NCI-H526 treated with DMSO at 0.1 percent for 48 hours (cell line): Measurements from ENCODE around the gene ACER3.
A peak's percentile ranks its signal among the peaks of the same experiment; 100 is the strongest.
"Not testable (repeated sequence)": the region's sequence is repeated elsewhere in the genome, so short reads cannot be mapped to it uniquely, and the experiment has no call there.

Source experiments
- DNase-seq: peaks from one replicate; lab custom pipeline; 2025; lab: John Stamatoyannopoulos, UW

The ACER3 gene

DNA sequence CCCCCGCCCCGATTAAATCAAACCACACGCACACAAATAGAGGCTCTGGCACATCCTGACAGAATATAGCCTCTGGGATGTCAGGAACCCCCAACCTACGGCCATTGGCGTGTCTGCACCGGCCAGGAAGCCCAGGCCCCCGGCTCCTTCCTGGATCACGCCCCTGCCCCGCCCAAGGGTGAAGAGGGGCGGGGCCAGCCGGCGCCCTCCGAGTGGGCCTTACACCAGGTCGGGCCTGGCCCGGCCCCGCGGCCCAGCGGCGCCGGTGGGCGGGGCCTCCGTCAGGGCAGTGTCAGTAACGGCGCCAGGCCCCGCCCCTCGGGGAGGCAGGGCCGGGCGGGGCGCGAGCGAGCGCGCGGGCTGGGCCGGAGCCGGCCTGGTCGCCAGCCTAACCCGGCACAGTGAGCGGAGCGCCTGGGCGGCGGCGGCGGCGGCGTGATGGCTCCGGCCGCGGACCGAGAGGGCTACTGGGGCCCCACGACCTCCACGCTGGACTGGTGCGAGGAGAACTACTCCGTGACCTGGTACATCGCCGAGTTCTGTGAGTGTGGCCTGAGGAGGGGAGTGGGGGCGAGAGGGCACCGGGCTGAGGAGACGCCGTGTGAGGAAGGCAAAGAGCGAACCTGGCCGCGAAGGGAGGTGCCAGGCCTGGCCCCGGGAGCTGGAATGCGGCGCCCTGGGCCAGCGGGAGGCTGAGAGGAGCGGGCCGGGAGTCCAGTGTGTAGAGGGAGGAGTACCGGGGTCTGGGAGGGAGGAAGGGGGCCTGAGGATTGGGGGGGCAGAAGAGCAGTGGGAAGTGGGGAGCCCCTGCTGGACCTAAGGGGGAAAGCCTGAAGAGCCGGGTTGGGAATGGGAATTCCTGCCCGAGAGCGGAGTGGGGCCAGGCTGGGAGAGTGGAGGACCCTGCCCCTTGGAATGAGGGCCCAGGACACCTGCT lies at the start of gene ACER3:
Gene ACER3, plus strand, starts transcription at position 380 of the 937 bp plus-strand sequence. Its CDS starts 59 bp downstream, at position 439.
- DNase-seq, result peak; percentile 88

DNA sequence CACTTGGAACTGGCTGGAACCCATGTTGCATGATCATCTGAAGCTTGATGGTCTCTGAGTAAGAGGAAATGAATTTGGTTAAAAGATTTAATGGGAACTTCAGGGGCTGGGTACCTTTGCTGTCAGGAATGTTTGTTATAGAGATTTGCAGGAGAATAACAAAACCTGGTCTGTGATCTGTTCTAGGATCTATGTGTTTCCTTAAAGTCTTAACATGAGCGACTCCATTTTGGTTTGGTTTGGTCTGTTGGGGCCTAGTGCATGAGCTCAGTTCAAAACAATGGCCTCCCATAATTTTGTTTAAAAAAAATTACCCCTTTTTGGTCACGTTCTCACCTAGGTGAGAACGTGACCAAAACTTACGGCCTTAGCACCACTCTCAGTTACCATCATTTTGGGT lies 49.5 kb upstream of the ACER3 start:
- no peak for DNase-seq

DNA sequence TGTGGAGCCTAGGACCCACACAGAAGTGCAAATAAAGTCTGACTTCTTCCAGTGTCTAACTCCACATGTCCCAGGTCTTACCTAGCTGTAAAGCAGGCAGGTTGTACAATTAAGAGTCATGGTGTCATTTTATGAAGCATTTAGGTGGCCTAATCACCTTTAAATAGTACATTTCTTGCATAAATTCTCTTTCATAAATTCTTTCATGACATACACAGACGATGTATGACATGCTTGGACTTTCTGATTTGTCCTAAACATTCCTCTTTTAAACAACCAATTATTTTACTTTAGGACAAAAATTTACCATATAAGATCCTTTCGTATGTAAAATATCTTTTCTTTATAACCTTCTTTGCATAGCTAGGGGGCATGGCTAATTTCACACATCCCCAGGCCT lies 46.3 kb upstream of the ACER3 start:
- no peak for DNase-seq

DNA sequence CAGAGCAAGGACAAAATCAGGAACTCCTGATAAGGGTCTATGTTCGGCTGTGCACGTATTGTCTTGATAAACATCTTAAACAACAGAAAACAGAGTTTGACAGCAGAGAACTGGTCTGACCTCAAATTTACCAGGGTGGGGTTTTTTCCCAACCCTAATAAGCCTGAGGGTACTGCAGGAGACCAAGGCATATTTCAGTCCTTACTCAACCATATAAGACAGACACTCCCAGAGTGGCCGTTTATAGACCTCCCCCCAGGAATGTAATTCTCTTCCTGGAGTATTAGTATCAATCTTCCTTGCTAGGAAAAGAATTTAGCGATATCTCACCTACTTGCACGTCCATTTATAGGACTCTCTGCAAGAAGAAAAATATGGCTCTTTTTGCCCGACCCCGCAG lies 45.0 kb upstream of the ACER3 start:
- DNase-seq, result not testable (repeated sequence)

DNA sequence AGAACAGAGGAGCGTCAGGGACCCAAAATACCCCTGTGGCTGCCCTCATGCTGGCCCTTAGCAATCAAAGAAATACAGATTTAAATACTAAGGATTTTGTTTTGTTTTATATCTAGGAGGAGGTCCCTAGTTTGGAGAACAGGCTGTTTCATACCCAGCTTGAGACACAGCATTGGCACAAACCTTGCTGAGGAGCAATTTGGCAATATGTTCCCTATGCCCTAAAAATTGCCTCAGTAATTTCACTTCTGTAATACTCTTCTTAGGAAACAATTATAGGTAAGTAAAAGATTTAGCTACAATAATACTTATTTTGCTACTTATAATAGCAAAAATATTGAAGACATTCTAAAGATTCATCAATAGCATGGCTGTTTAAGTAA lies 40.5 kb upstream of the ACER3 start:
- DNase-seq, result no peak

DNA sequence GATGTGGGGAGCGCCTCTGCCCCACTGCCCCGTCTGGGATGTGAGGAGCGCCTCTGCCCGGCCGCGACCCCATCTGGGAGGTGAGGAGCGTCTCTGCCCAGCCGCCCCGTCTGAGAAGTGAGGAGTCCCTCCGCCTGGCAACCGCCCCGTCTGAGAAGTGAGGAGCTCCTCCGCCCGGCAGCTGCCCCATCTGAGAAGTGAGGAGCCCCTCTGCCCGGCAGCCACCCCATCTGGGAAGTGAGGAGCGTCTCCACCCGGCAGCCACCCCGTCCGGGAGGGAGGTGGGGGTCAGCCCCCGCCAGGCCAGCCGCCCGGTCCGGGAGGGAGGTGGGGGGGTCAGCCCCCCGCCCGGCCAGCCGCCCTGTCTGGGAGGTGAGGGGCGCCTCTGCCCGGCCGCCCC lies 39.3 kb upstream of the ACER3 start:
- not testable (repeated sequence) for DNase-seq

DNA sequence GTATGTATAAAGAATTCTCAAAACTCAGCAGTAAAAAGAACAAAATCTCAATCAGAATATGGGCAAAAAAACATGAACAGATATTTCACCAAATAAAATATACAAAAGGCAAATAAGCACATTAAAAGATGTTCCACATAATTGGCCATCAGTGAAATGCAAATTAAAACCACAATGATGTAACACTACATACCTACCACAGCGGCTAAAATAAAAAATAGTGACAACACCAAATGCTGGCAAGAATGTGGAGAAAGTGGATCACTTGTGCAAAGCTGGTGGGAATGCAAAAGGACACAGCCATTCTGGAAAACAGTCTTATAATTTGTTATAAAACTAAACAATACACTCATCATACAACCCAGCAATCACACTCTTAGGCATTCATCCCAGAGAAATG lies 38.3 kb upstream of the ACER3 start:
- no peak for DNase-seq

DNA sequence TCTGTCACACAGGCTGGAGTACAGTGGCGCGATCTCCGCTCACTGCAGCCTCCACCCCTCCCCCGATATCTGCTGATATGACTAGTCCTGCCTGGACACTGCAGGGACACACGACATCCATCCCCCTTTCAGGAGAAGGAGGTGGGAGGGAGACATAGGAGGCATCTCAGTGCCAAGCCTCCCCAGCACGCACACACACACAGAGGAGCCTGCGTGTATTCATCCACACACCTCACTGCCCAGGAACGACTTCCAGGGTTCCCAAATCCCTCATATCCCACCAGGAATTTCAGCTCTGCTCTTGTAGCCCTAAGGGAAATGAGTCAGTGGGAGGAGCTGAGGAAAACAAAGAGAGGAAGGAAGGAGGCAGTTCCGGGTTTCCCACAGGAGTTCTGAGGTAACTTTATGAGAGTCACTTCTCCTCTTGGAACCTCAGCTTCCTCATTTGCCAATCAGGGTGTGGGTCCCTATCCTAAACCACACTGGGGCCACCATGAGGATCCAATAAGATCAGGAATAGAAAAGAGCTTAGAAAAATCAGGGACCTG lies 37.2 kb upstream of the ACER3 start:
- no peak for DNase-seq

DNA sequence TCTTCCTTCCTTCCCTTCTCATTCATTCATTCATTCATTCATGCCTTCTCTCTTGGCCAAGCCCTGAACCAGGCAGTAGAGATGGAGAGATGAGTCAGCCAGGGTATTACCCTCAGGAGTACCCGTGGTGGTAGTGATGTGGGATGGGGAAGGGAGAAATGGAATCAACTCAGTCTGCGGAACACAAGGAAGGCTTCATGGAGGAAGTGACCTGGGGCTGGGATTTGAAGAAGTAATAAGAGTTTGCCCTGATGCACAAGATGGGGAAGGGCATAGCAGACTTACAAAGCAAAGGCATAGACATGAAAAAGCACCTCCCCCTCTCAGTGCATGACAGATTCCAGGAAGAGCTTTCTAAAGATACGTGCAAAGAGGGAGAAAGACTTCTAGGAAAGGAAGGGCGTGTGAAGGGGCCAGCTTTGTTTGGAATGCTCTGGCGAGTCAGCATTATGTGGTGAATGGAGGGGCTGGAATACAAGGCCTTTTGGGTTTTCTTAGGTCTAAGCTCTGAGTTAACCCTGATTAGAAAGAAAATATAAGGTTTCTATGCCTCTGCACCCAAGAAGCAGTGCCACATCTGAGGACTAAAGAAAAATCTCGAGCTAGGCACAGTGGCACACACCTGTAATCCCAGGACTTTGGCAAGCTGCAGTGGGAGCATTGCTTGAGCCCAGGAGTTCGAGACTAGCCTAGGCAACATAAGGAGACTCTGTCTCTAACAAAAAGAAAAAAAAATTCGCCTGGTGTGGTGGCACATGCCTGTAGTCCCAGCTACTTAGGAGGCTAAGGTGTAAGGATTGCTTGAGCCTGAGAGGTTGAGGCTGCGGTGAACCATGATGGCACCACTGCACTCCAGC lies 36.4 kb upstream of the ACER3 start:
- DNase-seq, result no peak

DNA sequence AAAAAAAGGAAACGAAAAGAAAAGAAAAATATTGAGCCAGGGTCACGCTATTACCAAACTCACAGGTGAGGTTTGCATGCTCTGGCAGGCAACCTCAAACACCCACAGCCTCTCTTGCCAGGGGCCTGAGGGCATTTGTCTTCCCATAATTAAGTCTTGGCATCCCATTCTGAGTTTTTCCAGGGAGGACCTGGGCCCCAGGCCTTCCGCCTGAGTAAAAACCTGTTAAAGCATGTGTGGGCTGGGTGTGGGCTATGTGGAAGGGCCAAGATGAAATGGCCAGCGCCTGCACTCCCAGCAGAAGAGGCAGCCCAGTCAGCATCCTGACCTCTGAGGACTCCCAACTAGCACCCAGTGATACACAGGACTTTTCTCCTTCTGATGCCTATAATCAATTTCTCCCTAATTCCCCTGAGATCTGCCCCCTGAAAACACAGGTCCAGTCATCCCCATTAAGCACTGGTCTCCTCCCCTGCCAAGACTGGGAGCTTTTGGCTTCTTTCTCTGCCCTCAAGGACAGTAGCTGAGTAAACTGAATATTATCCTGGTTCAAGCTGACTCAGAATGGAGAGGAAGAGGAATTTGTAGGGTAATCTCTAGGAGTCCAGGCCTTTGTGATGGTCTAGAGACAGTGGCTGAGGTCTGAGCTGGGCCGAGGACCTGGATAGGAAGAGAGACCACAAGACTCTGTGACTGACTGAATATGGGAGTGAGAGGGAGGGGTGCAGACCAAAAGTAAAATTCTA lies 35.6 kb upstream of the ACER3 start:
- no peak for DNase-seq

DNA sequence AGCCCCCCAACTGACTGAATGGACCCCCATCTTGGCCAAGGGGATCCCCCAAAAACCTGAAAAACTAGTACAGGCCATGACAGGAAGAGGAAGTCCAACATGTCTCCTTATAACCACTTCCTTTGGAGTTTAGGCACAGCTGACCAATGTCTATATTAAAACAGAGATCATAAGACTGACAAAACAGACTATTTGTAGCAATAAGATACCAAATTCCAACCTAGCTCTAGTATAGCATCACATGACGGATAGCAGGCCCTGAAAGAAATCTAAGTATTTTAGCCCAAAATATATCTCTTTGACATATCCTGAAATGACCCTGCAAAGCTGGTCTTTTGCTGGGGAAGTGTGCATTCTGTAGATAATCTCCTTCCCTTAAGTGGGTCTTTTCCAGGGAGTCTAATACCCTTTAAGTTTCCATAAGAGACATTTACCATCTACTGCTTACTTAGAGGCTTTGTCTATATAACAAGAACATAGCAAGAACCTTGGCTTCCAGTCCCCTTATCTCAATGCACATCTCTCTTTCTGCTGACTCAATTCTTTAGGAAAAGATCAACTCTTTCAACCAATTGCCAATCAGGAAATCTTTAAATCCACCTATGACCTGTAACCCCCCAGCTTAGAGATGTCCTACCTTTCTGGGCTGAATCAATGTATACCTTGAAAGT lies 34.9 kb upstream of the ACER3 start:
- no peak for DNase-seq

DNA sequence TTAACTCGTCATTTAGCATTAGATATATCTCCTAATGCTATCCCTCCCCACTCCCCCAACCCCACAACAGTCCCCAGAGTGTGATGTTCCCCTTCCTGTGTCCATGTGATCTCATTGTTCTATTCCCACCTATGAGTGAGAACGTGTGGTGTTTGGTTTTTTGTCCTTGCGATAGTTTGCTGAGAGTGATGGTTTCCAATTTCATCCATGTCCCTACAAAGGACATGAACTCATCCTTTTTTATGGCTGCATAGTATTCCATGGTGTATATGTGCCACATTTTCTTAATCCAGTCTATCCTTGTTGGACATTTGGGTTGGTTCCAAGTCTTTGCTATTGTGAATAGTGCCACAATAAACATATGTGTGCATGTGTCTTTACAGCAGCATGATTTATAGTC lies 34.2 kb upstream of the ACER3 start:
- DNase-seq, result not testable (repeated sequence)

DNA sequence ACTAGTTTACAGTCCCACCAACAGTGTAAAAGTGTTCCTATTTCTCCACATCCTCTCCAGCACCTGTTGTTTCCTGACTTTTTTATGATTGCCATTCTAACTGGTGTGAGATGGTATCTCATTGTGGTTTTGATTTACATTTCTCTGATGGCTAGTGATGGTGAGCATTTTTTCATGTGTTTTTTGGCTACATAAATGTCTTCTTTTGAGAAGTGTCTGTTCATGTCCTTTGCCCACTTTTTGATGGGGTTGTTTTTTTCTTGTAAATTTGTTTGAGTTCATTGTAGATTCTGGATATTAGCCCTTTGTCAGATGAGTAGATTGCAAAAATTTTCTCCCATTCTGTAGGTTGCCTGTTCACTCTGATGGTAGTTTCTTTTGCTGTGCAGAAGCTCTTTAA lies 33.7 kb upstream of the ACER3 start:
- DNase-seq, result not testable (repeated sequence)

DNA sequence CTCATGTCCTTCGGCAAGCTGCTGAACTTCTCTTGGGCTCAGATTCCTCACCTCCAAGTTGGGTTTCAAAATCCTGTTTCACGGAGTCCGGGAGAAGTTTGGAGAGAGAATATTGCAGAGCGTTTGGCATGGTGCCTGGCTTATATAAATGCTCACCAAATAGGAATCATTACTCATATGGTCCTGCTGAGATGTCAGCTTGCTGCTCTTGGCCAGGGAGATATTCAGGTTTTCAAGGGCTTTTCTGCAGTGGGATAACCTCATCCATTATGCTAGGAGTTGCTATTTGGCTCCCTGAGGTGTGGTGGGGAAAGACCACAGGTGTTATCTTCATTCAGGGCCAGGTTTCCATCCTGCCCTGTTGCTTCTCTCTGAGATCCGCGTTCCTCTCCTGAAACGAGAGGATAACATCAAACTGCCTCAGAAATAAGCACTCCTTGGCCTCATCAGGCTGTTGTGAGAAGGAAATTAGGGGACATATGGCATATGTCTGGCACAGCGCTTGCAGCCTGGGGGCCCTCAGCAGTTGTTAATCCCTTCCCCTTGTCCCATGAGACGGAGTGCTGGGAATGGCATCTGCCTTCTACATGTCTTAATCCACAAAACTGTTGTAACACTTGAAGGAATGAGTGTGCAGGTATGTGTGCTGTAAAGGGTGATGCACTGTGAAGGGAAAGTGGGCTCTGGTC lies 29.9 kb upstream of the ACER3 start:
- no peak for DNase-seq

DNA sequence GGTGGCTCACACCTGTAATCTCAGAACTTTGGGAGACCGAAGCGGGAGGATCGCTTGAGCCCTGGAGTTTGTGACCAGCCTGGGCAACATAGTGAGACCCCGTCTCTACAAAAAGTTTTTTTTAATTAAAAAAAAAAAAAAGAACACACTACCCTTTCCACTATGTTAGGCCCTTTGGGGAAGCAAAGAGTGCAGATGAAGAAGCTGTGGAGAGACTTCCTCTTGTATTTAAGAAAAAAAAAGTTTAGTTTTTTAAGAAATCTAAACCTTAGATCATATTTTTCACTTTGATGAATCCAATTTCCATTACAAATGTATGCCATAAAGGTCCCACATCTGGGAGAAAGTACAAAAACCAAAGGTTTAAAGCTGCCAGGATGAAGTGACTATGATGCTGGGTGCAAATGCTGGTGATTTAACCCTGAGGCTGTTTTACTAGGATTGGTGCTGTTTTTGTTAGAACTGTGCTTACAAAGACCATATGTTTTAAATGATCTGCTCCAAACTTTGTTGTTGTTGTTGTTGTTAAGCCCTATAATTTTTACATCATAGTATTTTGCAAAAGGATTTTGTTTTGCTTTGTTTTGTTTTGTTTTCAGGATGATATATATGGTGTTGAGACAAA lies 28.9 kb upstream of the ACER3 start:
- DNase-seq, result no peak

DNA sequence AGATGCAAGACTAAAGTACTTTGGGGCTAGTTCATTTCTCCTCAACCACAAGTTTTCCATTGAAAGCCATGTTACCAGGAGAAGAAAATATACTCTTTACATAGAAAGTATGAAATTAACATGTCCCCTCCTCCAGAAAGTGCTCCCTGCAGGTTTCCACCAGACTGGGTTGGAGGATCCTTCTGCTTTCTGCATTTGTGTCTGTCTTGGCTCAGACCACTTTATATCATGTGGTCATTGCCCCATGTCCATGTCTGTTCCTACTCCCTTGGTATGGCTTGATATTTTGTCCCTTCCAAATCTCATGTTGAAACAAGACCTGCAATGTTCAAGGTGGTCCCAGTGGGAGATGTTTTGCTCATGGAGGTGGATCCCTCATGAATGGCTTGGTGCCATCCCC lies 28.4 kb upstream of the ACER3 start:
- no peak for DNase-seq

DNA sequence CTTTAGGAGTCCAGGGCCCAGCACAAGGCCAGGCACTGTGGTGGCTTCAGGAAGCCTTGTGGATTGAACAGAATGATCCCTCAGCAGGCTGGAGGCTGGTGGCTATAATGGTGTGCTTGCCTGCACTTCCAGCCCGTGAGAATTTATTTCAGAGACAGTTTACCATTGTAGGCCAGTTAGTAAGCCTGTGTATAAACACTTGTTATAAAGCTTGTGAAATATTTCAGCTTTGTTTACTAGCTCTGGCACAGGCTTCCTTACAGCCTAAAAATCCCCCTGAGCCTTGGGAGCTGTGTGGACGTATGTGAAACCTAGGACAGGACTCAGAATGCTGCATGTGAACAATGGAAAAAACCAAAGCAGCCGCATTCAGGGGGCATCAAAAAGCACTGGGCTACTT lies 26.6 kb upstream of the ACER3 start:
- no peak for DNase-seq

DNA sequence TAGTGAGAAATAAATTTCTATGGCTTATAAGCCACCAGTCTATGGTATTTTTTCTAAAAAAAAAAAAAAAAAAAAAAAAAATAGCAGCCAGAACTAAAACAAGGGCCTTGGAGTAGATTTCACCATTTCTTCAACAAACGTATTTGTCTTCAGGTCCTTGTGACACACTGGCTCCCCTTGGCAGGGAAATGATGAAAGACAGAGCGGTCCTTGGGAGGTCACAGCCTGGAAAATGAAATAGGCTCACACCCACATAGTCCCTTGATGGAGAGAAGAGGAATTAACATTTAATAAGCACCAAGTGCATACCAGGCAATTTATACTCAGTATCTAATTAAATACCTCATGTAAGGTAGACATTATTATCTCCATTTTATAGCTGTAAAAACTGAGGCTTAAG lies 25.7 kb upstream of the ACER3 start:
- no peak for DNase-seq

DNA sequence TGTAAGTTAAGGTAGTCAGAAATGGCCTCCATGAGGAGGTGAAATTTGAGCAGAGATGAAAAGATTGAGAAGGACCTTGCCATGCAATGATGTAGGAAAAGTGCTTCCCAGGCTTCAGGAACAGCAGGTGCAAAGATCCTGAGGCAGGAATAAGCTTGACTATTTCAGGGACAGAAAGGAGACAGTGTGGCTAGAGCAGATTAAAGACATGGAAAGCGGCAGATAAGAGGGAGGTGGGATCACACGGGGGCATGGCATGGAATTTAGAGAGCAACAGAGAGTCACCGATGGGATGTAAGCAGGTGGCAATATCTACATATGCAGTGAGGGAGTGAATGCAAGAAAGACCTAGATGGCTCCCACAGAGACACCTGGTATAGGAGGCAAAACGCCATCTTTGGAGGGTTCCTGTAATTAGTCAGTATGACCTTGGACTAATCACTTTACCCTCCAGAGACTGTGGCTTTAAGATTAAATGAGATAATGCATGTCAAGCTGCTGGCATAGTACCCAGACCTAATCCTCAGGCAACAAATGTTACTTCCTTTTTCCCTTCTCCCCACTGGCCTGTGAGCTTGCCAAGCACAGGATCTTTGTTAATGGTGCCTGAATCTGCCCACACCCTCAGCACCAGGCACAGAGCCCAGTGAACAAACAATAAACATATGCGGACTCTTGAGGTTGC lies 24.6 kb upstream of the ACER3 start:
- no peak for DNase-seq
